GM23338 (cell line): Measurements from ENCODE around the gene VPS50. TPM values are rescaled to one million over a fixed set of nuclear protein-coding genes. Genes with fewer than 3 reads are reported as not detected.

ENCODE experiments used
- ATAC-seq: fragments of 200-7000 bp; cut with Tn5 transposase; 3 replicates; pipeline ENCODE4 v1.9.1; 2020
- DNase-seq: peaks from one replicate; pipeline ENCODE4 v3.0.0-alpha.2; 2015; ENCODE audit warnings: low spot score
- H2AFZ ChIP-seq: fragments of 200-600 bp; sonication (generic); 2 replicates; pipeline ENCODE4 v1.8.0; 2016; ENCODE audit warnings: antibody characterized with exemption, mild to moderate bottlenecking, moderate library complexity
- H3F3A ChIP-seq: fragments of 200-600 bp; sonication (generic); replicated peaks from 2 replicates; pipeline ENCODE4 v1.8.0; 2017; ENCODE audit warnings: antibody characterized with exemption, mixed run types, low read depth
- H3K27ac ChIP-seq: fragments of 200-600 bp; sonication (generic); 2 replicates; pipeline ENCODE4 v1.6.1; 2016; ENCODE audit warnings: low read depth
- H3K27me3 ChIP-seq: fragments of 200-600 bp; sonication (generic); 2 replicates; pipeline ENCODE4 v1.8.0; 2016; ENCODE audit warnings: mild to moderate bottlenecking, mixed run types, moderate library complexity; ENCODE audit not compliant: insufficient read depth
- H3K36me3 ChIP-seq: fragments of 200-600 bp; sonication (generic); 2 replicates; pipeline ENCODE4 v1.8.0; 2016; ENCODE audit warnings: mild to moderate bottlenecking; ENCODE audit not compliant: insufficient read depth
- H3K4me1 ChIP-seq: fragments of 200-600 bp; sonication (generic); 2 replicates; pipeline ENCODE4 v1.8.0; 2016; ENCODE audit warnings: mild to moderate bottlenecking, moderate library complexity; ENCODE audit not compliant: insufficient read depth
- H3K4me2 ChIP-seq: fragments of 200-600 bp; sonication (generic); 2 replicates; pipeline ENCODE4 v1.7.1; 2017; ENCODE audit warnings: mixed run types
- H3K4me3 ChIP-seq: fragments of 200-600 bp; sonication (generic); 2 replicates; pipeline ENCODE4 v1.6.1; 2016; ENCODE audit warnings: mixed run types
- H3K79me2 ChIP-seq: fragments of 200-600 bp; sonication (generic); replicated peaks from 2 replicates; pipeline ENCODE4 v1.8.0; 2017; ENCODE audit warnings: mild to moderate bottlenecking; ENCODE audit not compliant: insufficient read depth
- H3K9me2 ChIP-seq: fragments of 200-600 bp; sonication (generic); 2 replicates; pipeline ENCODE4 v1.8.0; 2017; ENCODE audit not compliant: insufficient read depth
- H4K20me1 ChIP-seq: fragments of 200-600 bp; sonication (generic); replicated peaks from 2 replicates; pipeline ENCODE4 v1.8.0; 2017; ENCODE audit warnings: mild to moderate bottlenecking; ENCODE audit not compliant: insufficient read depth
- H3K27ac Mint-ChIP-seq: 2 replicates; pipeline ENCODE4 v1.8.0; 2020; ENCODE audit warnings: inconsistent platforms, mild to moderate bottlenecking, moderate library complexity, mixed read lengths
- H3K27me3 Mint-ChIP-seq: 3 replicates; pipeline ENCODE4 v1.8.0; 2022; ENCODE audit warnings: low read depth, mild to moderate bottlenecking, moderate library complexity, mixed read lengths, inconsistent platforms; ENCODE audit not compliant: insufficient read depth, poor library complexity
- H3K36me3 Mint-ChIP-seq: 3 replicates; pipeline ENCODE4 v1.8.0; 2021; ENCODE audit warnings: low read depth, mild to moderate bottlenecking, inconsistent platforms, moderate library complexity, mixed read lengths
- H3K4me1 Mint-ChIP-seq: 3 replicates; pipeline ENCODE4 v1.8.0; 2020; ENCODE audit warnings: mild to moderate bottlenecking, inconsistent platforms, mixed read lengths
- H3K4me3 Mint-ChIP-seq: 3 replicates; pipeline ENCODE4 v1.8.0; 2021; ENCODE audit warnings: moderate library complexity, mild to moderate bottlenecking, inconsistent platforms, mixed read lengths
- H3K9me3 Mint-ChIP-seq: 3 replicates; pipeline ENCODE4 v1.8.0; 2020; ENCODE audit warnings: moderate library complexity, mild to moderate bottlenecking, inconsistent platforms, mixed read lengths
- CREB1 ChIP-seq: fragments of 250-450 bp; sonication (Bioruptor Pico); IDR thresholded peaks from 2 replicates; pipeline ENCODE4 v1.5.0; 2020; ENCODE audit warnings: low read depth, mild to moderate bottlenecking, moderate library complexity
- EZH2 ChIP-seq: fragments of 200-600 bp; sonication (generic); IDR thresholded peaks from one replicate; pipeline ENCODE4 v1.8.0; 2017; ENCODE audit warnings: antibody characterized with exemption, mild to moderate bottlenecking, low read depth; ENCODE audit not compliant: unreplicated experiment
- EZH2phosphoT487 ChIP-seq: fragments of 200-600 bp; sonication (generic); IDR thresholded peaks from one replicate; pipeline ENCODE4 v1.8.1; 2018; ENCODE audit warnings: antibody characterized with exemption; ENCODE audit not compliant: unreplicated experiment
- JUNB ChIP-seq: IDR thresholded peaks from one replicate; pipeline ENCODE4 v1.6.1; 2016; ENCODE audit warnings: antibody characterized with exemption; ENCODE audit not compliant: unreplicated experiment
- NANOG ChIP-seq: IDR thresholded peaks from 2 replicates; pipeline ENCODE4 v1.6.1; 2016; ENCODE audit warnings: antibody characterized with exemption, borderline replicate concordance
- POLR2AphosphoS5 ChIP-seq: IDR thresholded peaks from 2 replicates; pipeline ENCODE4 v1.6.1; 2016; ENCODE audit warnings: antibody characterized with exemption, low read depth
- STAT1 ChIP-seq: IDR thresholded peaks from one replicate; pipeline ENCODE4 v1.6.1; 2016; ENCODE audit warnings: antibody characterized with exemption; ENCODE audit not compliant: unreplicated experiment
- ZNF114 ChIP-seq: fragments of 250-450 bp; sonication (Bioruptor Pico); IDR thresholded peaks from 2 replicates; pipeline ENCODE4 v1.5.0; 2020; ENCODE audit warnings: mild to moderate bottlenecking, moderate library complexity
- ZNF331 ChIP-seq: fragments of 250-450 bp; sonication (Bioruptor Pico); IDR thresholded peaks from 2 replicates; pipeline ENCODE4 v1.5.0; 2020; ENCODE audit warnings: low read depth, mild to moderate bottlenecking, moderate library complexity
- polyA plus RNA-seq: library from polyadenylated mRNA; unstranded; fragments of >200 nt; fragmentation: Nextera tagmentation; extraction: Ambion mirVana; gene quantifications from 2 replicates; pipeline ENCODE4 v1.2.1, GENCODE V29; 2016
- total RNA-seq: library from RNA; depleted of rRNA; stranded (reverse); fragments of >200 nt; shearing (Covaris generic); gene quantifications from 2 replicates; pipeline ENCODE4 v1.2.3, GENCODE V29; 2014
- TF ChIP-seq, protein P1 (sequence below): IDR thresholded peaks from 2 replicates; pipeline ENCODE4 v1.6.1; 2016; ENCODE audit warnings: antibody characterized with exemption
- TF ChIP-seq, protein P2 (sequence below): IDR thresholded peaks from one replicate; pipeline ENCODE4 v1.6.1; 2018; ENCODE audit warnings: antibody characterized with exemption; ENCODE audit not compliant: unreplicated experiment
- TF ChIP-seq, protein P3 (sequence below), 2 experiments: fragments of 200-600 bp in 1 of 2; sonication (generic) in 1 of 2; conservative IDR thresholded peaks; 2 replicates each; pipeline versions ENCODE4 v1.5.1 to v1.6.1; 2016 to 2017; ENCODE audit warnings: antibody characterized with exemption in 2 of 2, low read depth in 2 of 2, mild to moderate bottlenecking in 2 of 2, moderate library complexity in 1 of 2

VPS50 gene
- total and polyA plus RNA-seq, 2 experiments from 2014 or later = 4.3 to 12.3 TPM

DNA sequence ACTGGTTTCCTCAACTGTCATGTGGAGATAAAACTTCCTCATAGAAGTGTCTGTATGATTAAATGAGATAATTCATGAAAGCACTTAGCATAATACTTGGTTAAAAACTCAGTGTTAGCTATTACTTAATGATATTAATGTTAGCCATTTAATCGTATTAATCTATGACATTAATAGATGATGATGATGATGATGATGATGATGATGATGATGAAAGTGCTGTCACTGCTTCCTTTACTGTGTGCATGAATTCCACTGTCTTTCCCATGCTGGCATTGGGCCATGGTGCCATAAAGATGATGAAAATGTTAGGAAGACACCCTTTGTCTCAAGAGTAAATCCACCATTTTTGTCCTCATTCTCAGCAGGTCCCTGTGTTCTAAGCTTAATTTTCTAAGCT lies 75.8 kb downstream of the VPS50 start:
- no peak overlapping the region for H3K27ac ChIP-seq
- Mint-ChIP-seq H3K27ac (no peak overlapping the region), H3K9me3 (no peaks in the 10 kb centered on the region), H3K36me3 (no peaks in the 10 kb centered on the region), H3K4me3 (no peak overlapping the region), H3K4me1 (no peaks in the 10 kb centered on the region), H3K27me3 (no peaks in the 10 kb centered on the region)
- ATAC-seq (no peak), DNase-seq (no peak)
- H2AFZ ChIP-seq = no peak overlapping the region
- no peaks in the 10 kb centered on the region for H3K27me3 ChIP-seq
- H3K9me2 ChIP-seq = no peaks in the 10 kb centered on the region
- TF ChIP-seq POLR2AphosphoS5 (no peak), STAT1 (no peak), ZNF114 (CRISPR knock-in tag) (no peak), EZH2 (no peak), JUNB (no peak), ZNF331 (CRISPR knock-in tag) (no peak), NANOG (no peak), EZH2phosphoT487 (no peak), CREB1 (CRISPR knock-in tag) (no peak)
- TF ChIP-seq, protein P1, sequence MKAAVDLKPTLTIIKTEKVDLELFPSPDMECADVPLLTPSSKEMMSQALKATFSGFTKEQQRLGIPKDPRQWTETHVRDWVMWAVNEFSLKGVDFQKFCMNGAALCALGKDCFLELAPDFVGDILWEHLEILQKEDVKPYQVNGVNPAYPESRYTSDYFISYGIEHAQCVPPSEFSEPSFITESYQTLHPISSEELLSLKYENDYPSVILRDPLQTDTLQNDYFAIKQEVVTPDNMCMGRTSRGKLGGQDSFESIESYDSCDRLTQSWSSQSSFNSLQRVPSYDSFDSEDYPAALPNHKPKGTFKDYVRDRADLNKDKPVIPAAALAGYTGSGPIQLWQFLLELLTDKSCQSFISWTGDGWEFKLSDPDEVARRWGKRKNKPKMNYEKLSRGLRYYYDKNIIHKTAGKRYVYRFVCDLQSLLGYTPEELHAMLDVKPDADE = no peak
- TF ChIP-seq, protein P2, sequence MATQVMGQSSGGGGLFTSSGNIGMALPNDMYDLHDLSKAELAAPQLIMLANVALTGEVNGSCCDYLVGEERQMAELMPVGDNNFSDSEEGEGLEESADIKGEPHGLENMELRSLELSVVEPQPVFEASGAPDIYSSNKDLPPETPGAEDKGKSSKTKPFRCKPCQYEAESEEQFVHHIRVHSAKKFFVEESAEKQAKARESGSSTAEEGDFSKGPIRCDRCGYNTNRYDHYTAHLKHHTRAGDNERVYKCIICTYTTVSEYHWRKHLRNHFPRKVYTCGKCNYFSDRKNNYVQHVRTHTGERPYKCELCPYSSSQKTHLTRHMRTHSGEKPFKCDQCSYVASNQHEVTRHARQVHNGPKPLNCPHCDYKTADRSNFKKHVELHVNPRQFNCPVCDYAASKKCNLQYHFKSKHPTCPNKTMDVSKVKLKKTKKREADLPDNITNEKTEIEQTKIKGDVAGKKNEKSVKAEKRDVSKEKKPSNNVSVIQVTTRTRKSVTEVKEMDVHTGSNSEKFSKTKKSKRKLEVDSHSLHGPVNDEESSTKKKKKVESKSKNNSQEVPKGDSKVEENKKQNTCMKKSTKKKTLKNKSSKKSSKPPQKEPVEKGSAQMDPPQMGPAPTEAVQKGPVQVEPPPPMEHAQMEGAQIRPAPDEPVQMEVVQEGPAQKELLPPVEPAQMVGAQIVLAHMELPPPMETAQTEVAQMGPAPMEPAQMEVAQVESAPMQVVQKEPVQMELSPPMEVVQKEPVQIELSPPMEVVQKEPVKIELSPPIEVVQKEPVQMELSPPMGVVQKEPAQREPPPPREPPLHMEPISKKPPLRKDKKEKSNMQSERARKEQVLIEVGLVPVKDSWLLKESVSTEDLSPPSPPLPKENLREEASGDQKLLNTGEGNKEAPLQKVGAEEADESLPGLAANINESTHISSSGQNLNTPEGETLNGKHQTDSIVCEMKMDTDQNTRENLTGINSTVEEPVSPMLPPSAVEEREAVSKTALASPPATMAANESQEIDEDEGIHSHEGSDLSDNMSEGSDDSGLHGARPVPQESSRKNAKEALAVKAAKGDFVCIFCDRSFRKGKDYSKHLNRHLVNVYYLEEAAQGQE = no peak
- no peaks in the 10 kb centered on the region for H4K20me1 ChIP-seq
- no peaks in the 10 kb centered on the region for H3K79me2 ChIP-seq
- H3K4me3 ChIP-seq = no peak overlapping the region
- H3F3A ChIP-seq = no peaks in the 10 kb centered on the region
- H3K36me3 ChIP-seq = no peaks in the 10 kb centered on the region
- no peaks in the 10 kb centered on the region for H3K4me1 ChIP-seq
- H3K4me2 ChIP-seq = no peak overlapping the region

DNA sequence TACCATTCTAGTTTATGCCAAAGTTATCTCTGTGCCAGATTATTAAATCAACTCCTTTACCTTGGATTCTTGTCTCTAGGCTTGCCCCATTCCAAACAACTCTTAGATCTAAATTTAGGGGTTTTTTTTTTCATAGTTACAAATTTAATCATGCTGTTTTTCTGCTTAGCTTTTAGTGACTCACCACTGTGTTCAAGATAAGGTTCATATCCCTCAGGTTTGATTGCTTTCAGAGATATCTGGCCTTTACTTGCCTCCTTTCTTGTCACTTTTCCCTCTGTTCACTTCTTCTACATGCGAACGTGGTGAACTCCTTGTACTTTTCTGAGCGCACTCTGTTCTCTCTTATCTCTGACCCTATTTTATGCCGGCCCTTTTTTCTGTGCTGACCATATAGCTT lies 78.2 kb downstream of the VPS50 start:
- no peak overlapping the region for H3K4me3 Mint-ChIP-seq
- Histone ChIP-seq H4K20me1 (no peaks in the 10 kb centered on the region), H3K36me3 (no peaks in the 10 kb centered on the region), H3K4me3 (no peak overlapping the region), H3K79me2 (no peaks in the 10 kb centered on the region), H3F3A (no peaks in the 10 kb centered on the region), H2AFZ (no peak overlapping the region), H3K9me2 (no peaks in the 10 kb centered on the region), H3K4me2 (no peak overlapping the region), H3K4me1 (no peaks in the 10 kb centered on the region), H3K27me3 (no peaks in the 10 kb centered on the region), H3K27ac (no peak overlapping the region)
- no peaks in the 10 kb centered on the region for H3K9me3 Mint-ChIP-seq
- H3K4me1 Mint-ChIP-seq = peaks cover 3% of the 10 kb centered on the region; the same call in 2 of the 3 replicates
- no peaks in the 10 kb centered on the region for H3K36me3 Mint-ChIP-seq
- H3K27ac Mint-ChIP-seq = no peak overlapping the region
- no peak for DNase-seq
- H3K27me3 Mint-ChIP-seq = no peaks in the 10 kb centered on the region
- ATAC-seq = no peak
- TF ChIP-seq CREB1 (CRISPR knock-in tag) (no peak), JUNB (no peak)
- TF ChIP-seq, protein P3, sequence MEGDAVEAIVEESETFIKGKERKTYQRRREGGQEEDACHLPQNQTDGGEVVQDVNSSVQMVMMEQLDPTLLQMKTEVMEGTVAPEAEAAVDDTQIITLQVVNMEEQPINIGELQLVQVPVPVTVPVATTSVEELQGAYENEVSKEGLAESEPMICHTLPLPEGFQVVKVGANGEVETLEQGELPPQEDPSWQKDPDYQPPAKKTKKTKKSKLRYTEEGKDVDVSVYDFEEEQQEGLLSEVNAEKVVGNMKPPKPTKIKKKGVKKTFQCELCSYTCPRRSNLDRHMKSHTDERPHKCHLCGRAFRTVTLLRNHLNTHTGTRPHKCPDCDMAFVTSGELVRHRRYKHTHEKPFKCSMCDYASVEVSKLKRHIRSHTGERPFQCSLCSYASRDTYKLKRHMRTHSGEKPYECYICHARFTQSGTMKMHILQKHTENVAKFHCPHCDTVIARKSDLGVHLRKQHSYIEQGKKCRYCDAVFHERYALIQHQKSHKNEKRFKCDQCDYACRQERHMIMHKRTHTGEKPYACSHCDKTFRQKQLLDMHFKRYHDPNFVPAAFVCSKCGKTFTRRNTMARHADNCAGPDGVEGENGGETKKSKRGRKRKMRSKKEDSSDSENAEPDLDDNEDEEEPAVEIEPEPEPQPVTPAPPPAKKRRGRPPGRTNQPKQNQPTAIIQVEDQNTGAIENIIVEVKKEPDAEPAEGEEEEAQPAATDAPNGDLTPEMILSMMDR (conservative IDR thresholded peaks at IDR 0.05; ENCODE audit: low read depth in 2 of 2) = no peak
- TF ChIP-seq, protein P2 = no peak
